Panc1 (cell line): ENCODE data around the gene MEIOB. TPM values are rescaled to one million over a fixed set of nuclear protein-coding genes. Genes with fewer than 3 reads are reported as not detected.
"Not testable (repeated sequence)": the region's sequence is repeated elsewhere in the genome, so short reads cannot be mapped to it uniquely, and the experiment has no call there.

ENCODE experiments used
- ATAC-seq: fragments of 200-7000 bp; cut with Tn5 transposase; 2 replicates; pipeline ENCODE4 v1.9.1; 2020; ENCODE audit warnings: mild to moderate bottlenecking, moderate library complexity
- BruUV-seq: library from RNA; stranded (reverse); fragments of 400-500 nt; replicated peaks from 2 replicates; lab custom pipeline; 2021; lab: Mats Ljungman, UMichigan
- CTCF ChIA-PET: fragments of 300-600 bp; sonication (Branson Sonifier 250); formaldehyde crosslinking; loops from one replicate; lab custom pipeline; 2022; ENCODE audit warnings: antibody characterized with exemption; lab: Charles Lee
- POLR2A ChIA-PET: fragments of 300-600 bp; sonication (Branson Sonifier 250); formaldehyde crosslinking; loops from one replicate; lab custom pipeline; 2022; ENCODE audit warnings: antibody characterized with exemption; lab: Charles Lee
- DNase-seq: peaks from one replicate; pipeline ENCODE4 v3.0.0-alpha.2; 2010; ENCODE audit warnings: low read depth, low spot score
- H3K27ac ChIP-seq: 2 replicates; pipeline ENCODE4 v1.5.1; 2011; ENCODE audit warnings: mild to moderate bottlenecking, low read length, inconsistent platforms
- H3K27me3 ChIP-seq: fragments of 200-500 bp; sonication (Bioruptor generic); 2 replicates; pipeline ENCODE4 v1.6.0; 2014; ENCODE audit warnings: low read length, inconsistent platforms; ENCODE audit not compliant: control insufficient read depth, insufficient read depth
- H3K36me3 ChIP-seq: fragments of 200-500 bp; sonication (Bioruptor generic); 2 replicates; pipeline ENCODE4 v1.5.1; 2014; ENCODE audit warnings: inconsistent platforms, mild to moderate bottlenecking, low read length, moderate library complexity; ENCODE audit not compliant: control insufficient read depth, insufficient read depth
- H3K4me1 ChIP-seq: 2 replicates; pipeline ENCODE4 v1.5.1; 2011; ENCODE audit warnings: inconsistent platforms, mild to moderate bottlenecking, low read length, moderate library complexity; ENCODE audit not compliant: control insufficient read depth, insufficient read depth
- H3K4me3 ChIP-seq, 2 experiments: 2 replicates each; pipeline ENCODE4 v1.5.1; 2011 to 2012; ENCODE audit warnings: low read depth in 2 of 2, low read length in 2 of 2, mild to moderate bottlenecking in 2 of 2, inconsistent platforms in 1 of 2, moderate library complexity in 1 of 2
- H3K9me3 ChIP-seq: fragments of 200-500 bp; sonication (Bioruptor generic); 2 replicates; pipeline ENCODE4 v1.5.1; 2014; ENCODE audit warnings: low read depth, mild to moderate bottlenecking, inconsistent platforms, low read length, moderate library complexity; ENCODE audit not compliant: control insufficient read depth, insufficient read depth
- CTCF ChIP-seq: fragments of 450-650 bp; IDR thresholded peaks from 2 replicates; pipeline ENCODE4 v1.5.1; 2017; ENCODE audit warnings: mild to moderate bottlenecking
- POLR2AphosphoS5 ChIP-seq: IDR thresholded peaks from 2 replicates; pipeline ENCODE4 v1.6.1; 2012; ENCODE audit warnings: mild to moderate bottlenecking, low read depth, low read length, moderate library complexity
- SIN3A ChIP-seq: IDR thresholded peaks from 2 replicates; pipeline ENCODE4 v1.6.1; 2012; ENCODE audit warnings: low read depth, mild to moderate bottlenecking, low read length, moderate library complexity, borderline replicate concordance; ENCODE audit not compliant: insufficient read depth
- TCF7L2 ChIP-seq: IDR thresholded peaks from 2 replicates; pipeline ENCODE4 v1.6.1; 2011; ENCODE audit warnings: mild to moderate bottlenecking, low read depth, low read length, inconsistent platforms
- in situ Hi-C: cut with HindIII; loops from 2 replicates; pipeline ENCODE4 v1.10.0; 2016; ENCODE audit warnings: low sequenced_read_pairs, low pct_unique_long_range_greater_than_20kb
- intact Hi-C: fragments of 100-400 bp; cut with micrococcal nuclease; formaldehyde crosslinking; loops from one replicate; pipeline ENCODE4 v1.10.0; 2022; ENCODE audit not compliant: unreplicated experiment
- total RNA-seq: library from RNA; stranded (reverse); gene quantifications from one replicate; pipeline ENCODE4 v1.2.1, GENCODE V29; 2021; ENCODE audit not compliant: unreplicated experiment
- TF ChIP-seq, protein P1 (sequence below), 2 experiments: IDR thresholded peaks; 2 replicates each; pipeline ENCODE4 v1.6.1; 2011 to 2012; ENCODE audit warnings: low read depth in 2 of 2, control low read depth in 1 of 2, low read length in 1 of 2, mild to moderate bottlenecking in 1 of 2, moderate library complexity in 1 of 2; ENCODE audit not compliant: insufficient read depth in 1 of 2

The MEIOB gene
- total RNA-seq, 1 experiment from 2014 or later = not detected

- no peaks in the 10 kb centered on the region for H3K36me3 ChIP-seq
- H3K4me3 ChIP-seq = no peak overlapping the region
- H3K4me1 ChIP-seq = no peaks in the 10 kb centered on the region
- no peak for DNase-seq
- in situ Hi-C loops (no loop called here), intact Hi-C loops (no loop called here)
- H3K27ac ChIP-seq = no peak overlapping the region
- BruUV-seq = no TSS peak
- ChIA-PET POLR2A (no interaction called here), CTCF (no interaction called here)
- TF ChIP-seq TCF7L2 = no peak
- no peak for TF ChIP-seq SIN3A
- TF ChIP-seq CTCF = no peak
- TF ChIP-seq, protein P1, sequence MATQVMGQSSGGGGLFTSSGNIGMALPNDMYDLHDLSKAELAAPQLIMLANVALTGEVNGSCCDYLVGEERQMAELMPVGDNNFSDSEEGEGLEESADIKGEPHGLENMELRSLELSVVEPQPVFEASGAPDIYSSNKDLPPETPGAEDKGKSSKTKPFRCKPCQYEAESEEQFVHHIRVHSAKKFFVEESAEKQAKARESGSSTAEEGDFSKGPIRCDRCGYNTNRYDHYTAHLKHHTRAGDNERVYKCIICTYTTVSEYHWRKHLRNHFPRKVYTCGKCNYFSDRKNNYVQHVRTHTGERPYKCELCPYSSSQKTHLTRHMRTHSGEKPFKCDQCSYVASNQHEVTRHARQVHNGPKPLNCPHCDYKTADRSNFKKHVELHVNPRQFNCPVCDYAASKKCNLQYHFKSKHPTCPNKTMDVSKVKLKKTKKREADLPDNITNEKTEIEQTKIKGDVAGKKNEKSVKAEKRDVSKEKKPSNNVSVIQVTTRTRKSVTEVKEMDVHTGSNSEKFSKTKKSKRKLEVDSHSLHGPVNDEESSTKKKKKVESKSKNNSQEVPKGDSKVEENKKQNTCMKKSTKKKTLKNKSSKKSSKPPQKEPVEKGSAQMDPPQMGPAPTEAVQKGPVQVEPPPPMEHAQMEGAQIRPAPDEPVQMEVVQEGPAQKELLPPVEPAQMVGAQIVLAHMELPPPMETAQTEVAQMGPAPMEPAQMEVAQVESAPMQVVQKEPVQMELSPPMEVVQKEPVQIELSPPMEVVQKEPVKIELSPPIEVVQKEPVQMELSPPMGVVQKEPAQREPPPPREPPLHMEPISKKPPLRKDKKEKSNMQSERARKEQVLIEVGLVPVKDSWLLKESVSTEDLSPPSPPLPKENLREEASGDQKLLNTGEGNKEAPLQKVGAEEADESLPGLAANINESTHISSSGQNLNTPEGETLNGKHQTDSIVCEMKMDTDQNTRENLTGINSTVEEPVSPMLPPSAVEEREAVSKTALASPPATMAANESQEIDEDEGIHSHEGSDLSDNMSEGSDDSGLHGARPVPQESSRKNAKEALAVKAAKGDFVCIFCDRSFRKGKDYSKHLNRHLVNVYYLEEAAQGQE (IDR thresholded peaks at IDR 0.05; ENCODE audit: insufficient read depth in 1 of 2, low read depth in 2 of 2, low read length in 1 of 2) = no peak
- TF ChIP-seq POLR2AphosphoS5 = no peak
- H3K9me3 ChIP-seq = peaks cover 2% of the 10 kb centered on the region; the same call in 1 of the 2 replicates
- ATAC-seq = no peak
- no peaks in the 10 kb centered on the region for H3K27me3 ChIP-seq
These were observed 71.3 kb downstream of the MEIOB start for GRCh38 chr16:1800701-1801100.

- H3K9me3 ChIP-seq, POLR2A ChIA-PET, H3K4me1 ChIP-seq, H3K4me3 ChIP-seq, intact Hi-C loops, H3K36me3 ChIP-seq, in situ Hi-C loops, BruUV-seq, DNase-seq, H3K27me3 ChIP-seq, H3K27ac ChIP-seq, CTCF ChIA-PET, ATAC-seq: not testable (repeated sequence)
These were observed 72.7 kb downstream of the MEIOB start for GRCh38 chr16:1799263-1799662.

DNA sequence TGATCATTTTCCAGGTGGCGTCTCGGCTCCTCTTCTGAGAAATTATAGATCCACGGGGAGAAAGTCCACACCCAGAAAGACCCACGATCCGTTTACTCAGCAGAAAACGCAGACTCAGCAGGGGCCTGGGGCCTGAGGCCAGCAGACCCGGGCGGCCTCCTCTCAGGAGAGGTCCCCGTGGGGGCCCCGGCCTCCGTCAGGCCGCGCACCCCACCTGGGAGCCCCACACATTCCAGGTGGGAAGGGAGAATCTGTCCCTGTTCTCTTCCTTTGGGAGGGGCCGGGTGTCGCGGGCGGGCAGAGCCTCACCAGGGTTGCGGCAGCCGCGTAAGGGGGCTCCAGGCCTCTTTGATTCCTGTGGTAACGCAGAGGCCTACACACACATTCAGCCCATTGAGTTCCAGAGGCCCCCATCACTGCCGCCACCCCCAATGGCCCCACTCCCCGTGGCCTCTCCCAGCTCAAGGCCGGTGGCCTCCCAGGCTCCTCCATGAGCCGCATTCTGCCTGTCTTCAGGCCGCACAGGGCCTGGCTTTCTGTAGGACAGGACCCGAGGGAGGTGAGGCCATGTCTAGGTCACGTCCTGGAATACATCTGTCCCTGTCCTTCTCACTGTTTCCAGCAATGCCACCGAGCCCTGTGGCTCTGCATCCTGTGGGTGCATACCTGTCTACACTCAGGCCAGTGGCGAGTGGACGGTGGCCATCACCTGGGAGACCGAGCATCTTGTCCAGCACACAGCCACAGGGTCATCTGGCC is 76.9 kb downstream of the MEIOB start:
- in situ Hi-C loops = no loop called here
- TF ChIP-seq, protein P1 (IDR thresholded peaks at IDR 0.05; ENCODE audit: insufficient read depth in 1 of 2, low read depth in 2 of 2, low read length in 1 of 2) = no peak
- TF ChIP-seq CTCF (no peak), TCF7L2 (no peak), SIN3A (no peak), POLR2AphosphoS5 (no peak)
- ChIA-PET CTCF (no interaction called here), POLR2A (no interaction called here)
- intact Hi-C loops = no loop called here
- ATAC-seq = no peak
- no peak for DNase-seq
- no peak overlapping the region for H3K27ac ChIP-seq
- H3K4me1 ChIP-seq = peaks cover 3% of the 10 kb centered on the region; the same call in 1 of the 2 replicates
- no peaks in the 10 kb centered on the region for H3K36me3 ChIP-seq
- H3K9me3 ChIP-seq = peaks cover 2% of the 10 kb centered on the region; the same call in 1 of the 2 replicates
- no peak overlapping the region for H3K4me3 ChIP-seq
- no TSS peak for BruUV-seq
- no peaks in the 10 kb centered on the region for H3K27me3 ChIP-seq
